ENCODE measurements around the gene FBXL2.

GRCh38 chr3:33428734-33429133 lies 151.5 kb downstream of the FBXL2 start:
- no peak for TF ChIP-seq POLR2A (IDR thresholded peaks at IDR 0.05)
- no peak for TF ChIP-seq CTCF (IDR thresholded peaks at IDR 0.05)
